GM18873 (cell line): Measurements from ENCODE around the gene ITFG1.

Experiments
- ATAC-seq: cut with Tn5 transposase; IDR thresholded peaks from one replicate; pipeline ENCODE4 v1.9.1; 2021; ENCODE audit warnings: mild to moderate bottlenecking, moderate library complexity, moderate number of reproducible peaks; ENCODE audit not compliant: unreplicated experiment, low FRiP score

ITFG1 gene

GRCh38 chr16:47431960-47432359, 28.9 kb downstream of the ITFG1 start:
- no peak for ATAC-seq

GRCh38 chr16:47426806-47427205, 34.1 kb downstream of the ITFG1 start:
- ATAC-seq = no peak

GRCh38 chr16:47424846-47425245, 36.0 kb downstream of the ITFG1 start:
- ATAC-seq = no peak

GRCh38 chr16:47416869-47417268, 44.0 kb downstream of the ITFG1 start:
- no peak for ATAC-seq

- ATAC-seq = no peak
These were observed 47.8 kb downstream of the ITFG1 start for GRCh38 chr16:47413041-47413440.

GRCh38 chr16:47408491-47408890, 52.4 kb downstream of the ITFG1 start:
- no peak for ATAC-seq

- no peak for ATAC-seq
These were observed 64.9 kb downstream of the ITFG1 start for GRCh38 chr16:47395733-47396498.

- peak; percentile 69 for ATAC-seq
These were observed 68.8 kb downstream of the ITFG1 start for GRCh38 chr16:47392081-47392480.

- ATAC-seq = no peak
These were observed 72.2 kb downstream of the ITFG1 start for GRCh38 chr16:47388705-47389104.

- ATAC-seq = no peak
These were observed 73.7 kb downstream of the ITFG1 start for GRCh38 chr16:47387026-47387734.

- no peak for ATAC-seq
These were observed 74.6 kb downstream of the ITFG1 start for GRCh38 chr16:47386201-47386718.

GRCh38 chr16:47382362-47382761, 78.5 kb downstream of the ITFG1 start:
- ATAC-seq = no peak

GRCh38 chr16:47377154-47377553, 83.7 kb downstream of the ITFG1 start:
- no peak for ATAC-seq

- no peak for ATAC-seq
These were observed 85.4 kb downstream of the ITFG1 start for GRCh38 chr16:47375423-47375822.

- ATAC-seq = no peak
These were observed 86.2 kb downstream of the ITFG1 start for GRCh38 chr16:47374629-47375028.

- ATAC-seq = no peak
These were observed 89.4 kb downstream of the ITFG1 start for GRCh38 chr16:47371271-47372014.

GRCh38 chr16:47370536-47370935, 90.3 kb downstream of the ITFG1 start:
- ATAC-seq = no peak

- ATAC-seq = no peak
These were observed 94.6 kb downstream of the ITFG1 start for GRCh38 chr16:47366228-47366627.

GRCh38 chr16:47363761-47364160, 97.1 kb downstream of the ITFG1 start:
- no peak for ATAC-seq

GRCh38 chr16:47359478-47359877, 101.4 kb downstream of the ITFG1 start:
- no peak for ATAC-seq

- ATAC-seq = no peak
These were observed 102.0 kb downstream of the ITFG1 start for GRCh38 chr16:47358816-47359215.
